Measurements from ENCODE around the gene PLCXD1. TPM values are rescaled to one million over a fixed set of nuclear protein-coding genes. Genes with fewer than 3 reads are reported as not detected.

The PLCXD1 gene
- total RNA-seq, 1 donor, result 8.2 TPM

DNA sequence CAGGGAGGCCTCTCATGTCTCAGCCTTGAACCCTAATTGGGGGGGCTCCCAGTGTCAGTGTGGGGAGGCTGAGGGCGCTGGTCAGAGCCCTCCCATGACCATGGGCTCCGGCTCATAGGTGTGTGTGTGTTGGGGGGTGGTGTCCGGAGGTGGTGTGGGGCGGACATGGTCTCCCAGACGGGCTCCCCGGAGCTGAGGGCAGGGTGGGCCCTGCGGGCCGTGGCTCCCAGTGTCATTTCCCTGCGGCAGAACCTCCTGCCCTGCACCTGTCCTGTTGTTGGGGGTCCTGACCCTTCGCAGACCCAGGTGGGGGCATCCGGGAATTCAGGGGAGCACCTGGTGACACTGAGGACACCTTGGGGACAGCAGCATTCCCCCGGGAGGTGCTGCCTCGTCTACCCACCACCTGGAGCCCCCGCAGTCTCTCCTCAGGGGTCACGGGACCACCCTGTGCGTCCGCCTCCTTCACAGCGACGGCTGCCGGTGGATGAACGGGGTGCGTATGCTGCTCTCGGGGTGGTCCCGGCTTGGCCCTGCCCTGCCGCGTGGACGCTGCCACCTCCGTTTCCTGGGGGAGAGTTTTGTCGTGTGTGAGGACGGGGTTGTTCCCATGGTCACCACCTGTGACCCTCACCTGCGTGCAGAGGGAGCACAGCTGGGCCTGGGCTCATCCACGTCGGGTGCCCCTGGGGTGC, 51.9 kb downstream of the PLCXD1 start:
- TF ChIP-seq CTCF (IDR thresholded peaks at IDR 0.05; ENCODE audit: insufficient read depth, low read depth, low read length), result no peak
- H3K4me3 ChIP-seq (ENCODE audit: low read depth, low read length), result no peak overlapping the region
- no peak for DNase-seq (ENCODE audit: low read depth)

- H3K4me3 ChIP-seq (ENCODE audit: low read depth, low read length), result no peak overlapping the region
- TF ChIP-seq CTCF (IDR thresholded peaks at IDR 0.05; ENCODE audit: insufficient read depth, low read depth, low read length), result no peak
- no peak for DNase-seq (ENCODE audit: low read depth)
These were observed 52.6 kb downstream of the PLCXD1 start for GRCh38 chrX:333611-334311.

- no peak for DNase-seq (ENCODE audit: low read depth)
- no peak for TF ChIP-seq CTCF (IDR thresholded peaks at IDR 0.05; ENCODE audit: insufficient read depth, low read depth, low read length)
- no peak overlapping the region for H3K4me3 ChIP-seq (ENCODE audit: low read depth, low read length)
These were observed 53.2 kb downstream of the PLCXD1 start for GRCh38 chrX:334331-334891.

- no peak for DNase-seq (ENCODE audit: low read depth)
- no peak overlapping the region for H3K4me3 ChIP-seq (ENCODE audit: low read depth, low read length)
- TF ChIP-seq CTCF (IDR thresholded peaks at IDR 0.05; ENCODE audit: insufficient read depth, low read depth, low read length), result no peak
These were observed 54.0 kb downstream of the PLCXD1 start for GRCh38 chrX:334971-335757.

GRCh38 chrX:335758-336155, 54.6 kb downstream of the PLCXD1 start:
- DNase-seq (ENCODE audit: low read depth), result no peak
- H3K4me3 ChIP-seq (ENCODE audit: low read depth, low read length), result no peak overlapping the region
- TF ChIP-seq CTCF (IDR thresholded peaks at IDR 0.05; ENCODE audit: insufficient read depth, low read depth, low read length), result no peak

DNA sequence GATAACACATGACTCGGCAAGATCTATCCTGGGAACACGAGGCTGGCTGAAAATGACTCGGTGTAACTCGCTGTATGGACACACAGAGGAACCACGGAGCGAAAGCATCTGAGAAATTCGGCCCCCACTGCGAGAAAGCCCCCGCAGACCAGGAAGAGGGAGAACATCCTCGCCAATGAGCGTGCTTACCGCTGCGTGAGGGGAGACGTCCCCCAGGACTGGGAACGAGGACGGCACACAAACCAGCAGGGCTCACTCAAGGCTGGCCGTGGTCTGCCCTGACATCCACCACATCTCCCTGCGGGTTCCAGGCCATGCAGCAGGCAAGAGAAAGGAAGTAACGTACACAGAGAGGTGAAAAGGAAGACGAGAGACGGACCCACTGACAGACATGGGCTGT, 55.0 kb downstream of the PLCXD1 start:
- no peak overlapping the region for H3K4me3 ChIP-seq (ENCODE audit: low read depth, low read length)
- DNase-seq (ENCODE audit: low read depth), result no peak
- no peak for TF ChIP-seq CTCF (IDR thresholded peaks at IDR 0.05; ENCODE audit: insufficient read depth, low read depth, low read length)

All from fibroblast of villous mesenchyme (primary cell).